Stimulated activated CD8-positive, alpha-beta memory T cell treated with anti-CD3 and anti-CD28 coated beads, Interleukin-4, amount 100 ng/mL, for 24 hours (primary cell): Measurements from ENCODE around the gene PHF21A.
"Not testable (repeated sequence)": the region's sequence is repeated elsewhere in the genome, so short reads cannot be mapped to it uniquely, and the experiment has no call there.

Source experiments
- DNase-seq: peaks from one replicate; pipeline ENCODE4 v3.0.0-alpha.2; 2020; ENCODE audit warnings: low read depth

PHF21A gene

GRCh38 chr11:46034041-46034440, 87.2 kb downstream of the PHF21A start:
- DNase-seq: no peak

DNA sequence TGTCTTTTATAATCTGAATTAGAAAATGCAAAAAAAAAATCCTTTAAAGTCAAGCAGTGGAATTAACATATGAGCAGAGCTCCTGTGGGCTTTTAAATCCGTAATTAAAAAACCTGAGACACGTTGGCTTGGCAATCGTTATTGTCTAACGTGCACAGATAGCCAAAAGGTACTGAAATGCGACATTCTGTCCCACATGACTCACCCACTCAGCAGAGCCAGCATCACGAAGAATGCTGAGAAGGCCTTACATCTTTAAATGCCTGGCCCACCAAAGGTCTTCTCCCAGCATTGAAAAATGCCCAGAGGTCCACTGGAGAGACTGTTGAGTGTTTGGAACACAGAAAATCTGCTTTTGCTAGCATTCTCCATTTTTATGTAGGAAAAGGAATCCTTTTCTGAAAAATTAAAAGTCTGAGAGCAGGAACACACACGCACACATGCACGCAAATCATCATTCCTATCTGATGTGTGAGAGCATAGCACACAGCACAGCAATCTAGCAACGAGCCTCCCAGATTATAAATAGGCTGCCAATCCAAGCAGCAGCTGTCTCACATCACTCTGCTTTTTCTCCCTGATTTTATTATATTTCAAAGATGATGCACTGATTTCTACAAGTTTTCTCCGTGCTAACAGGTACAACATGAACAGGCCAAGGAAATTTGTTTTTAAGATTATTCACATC, 94.5 kb downstream of the PHF21A start:
- DNase-seq: no peak

DNA sequence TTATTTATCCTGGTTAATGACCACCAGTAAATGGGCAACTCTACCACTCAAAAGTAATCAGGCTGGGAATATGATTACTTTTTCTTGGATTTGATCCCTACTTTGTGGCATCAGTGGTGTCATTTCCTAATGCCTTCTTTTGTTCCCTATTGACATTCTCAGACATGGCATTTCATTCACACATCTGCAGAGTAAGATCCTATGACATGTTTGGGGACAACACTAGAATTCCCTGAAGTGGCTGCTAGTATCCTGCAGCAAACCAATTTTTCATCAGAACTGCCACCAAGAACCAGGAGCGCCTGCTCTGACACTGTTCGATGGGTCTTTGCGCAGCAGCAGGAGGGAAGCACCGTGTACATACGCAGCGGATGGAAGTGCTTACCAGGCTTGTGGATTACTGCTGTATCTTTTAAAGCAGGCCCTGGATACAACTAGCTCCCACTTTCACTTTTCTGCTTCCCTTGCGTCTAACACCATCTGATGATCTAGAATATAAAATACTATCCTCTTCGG, 101.1 kb downstream of the PHF21A start:
- no peak for DNase-seq

GRCh38 chr11:46018651-46019050, 102.6 kb downstream of the PHF21A start:
- DNase-seq: no peak

GRCh38 chr11:46017341-46017740, 103.9 kb downstream of the PHF21A start:
- no peak for DNase-seq

- DNase-seq: no peak
These were observed 105.3 kb downstream of the PHF21A start for GRCh38 chr11:46015941-46016340.

- DNase-seq: not testable (repeated sequence)
These were observed 107.1 kb downstream of the PHF21A start for GRCh38 chr11:46014168-46014567.

- no peak for DNase-seq
These were observed 109.1 kb downstream of the PHF21A start for GRCh38 chr11:46012185-46012584.

GRCh38 chr11:46010100-46010499, 111.2 kb downstream of the PHF21A start:
- DNase-seq: no peak

GRCh38 chr11:46009647-46010046, 111.6 kb downstream of the PHF21A start:
- no peak for DNase-seq

DNA sequence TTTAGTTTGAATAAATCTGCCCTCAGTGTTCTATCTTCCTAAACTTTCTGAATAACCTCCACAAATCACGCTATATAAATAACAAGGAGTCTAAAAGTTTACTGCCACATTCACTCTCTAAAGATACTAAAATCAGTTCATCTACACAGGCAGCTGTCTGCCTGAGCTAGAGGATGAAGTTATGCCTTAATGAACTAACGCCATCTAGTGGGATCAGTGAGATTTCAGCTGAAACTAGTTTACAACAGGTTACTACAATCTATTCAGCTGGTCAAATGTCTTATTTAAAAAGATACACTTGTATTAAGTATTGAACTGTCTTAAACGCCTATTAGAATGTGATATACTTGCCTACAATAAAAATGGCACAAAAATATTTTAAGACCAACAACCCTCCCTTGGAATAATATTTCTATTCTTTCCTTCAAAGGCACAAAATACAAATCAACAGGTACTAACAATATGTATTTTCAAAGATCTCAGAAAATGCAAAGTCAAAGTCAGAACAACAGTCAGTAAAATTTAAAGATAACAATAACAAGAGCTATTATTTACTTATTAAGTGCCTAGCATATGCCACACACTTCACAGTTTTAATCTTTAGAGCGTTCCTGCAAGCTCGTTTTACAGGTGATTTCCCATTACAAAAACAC, 114.7 kb downstream of the PHF21A start:
- no peak for DNase-seq

DNA sequence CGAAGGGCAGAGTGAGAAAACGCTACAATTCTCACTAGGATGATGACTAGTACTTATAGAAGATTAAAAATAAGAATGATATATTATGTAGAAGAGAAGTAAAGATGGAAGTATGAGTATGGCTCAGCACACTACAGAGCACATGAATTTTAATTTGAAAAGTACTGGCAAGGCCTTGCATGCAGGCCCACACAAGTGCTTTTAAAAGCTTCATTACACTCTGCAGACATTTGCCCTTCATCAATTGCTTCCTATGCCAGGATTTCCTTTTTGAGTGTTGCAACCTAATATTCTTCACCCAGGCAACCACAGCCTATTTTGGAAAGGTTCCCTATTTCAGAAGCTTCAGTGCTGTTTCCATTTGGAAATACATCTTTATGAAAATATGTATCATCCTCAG, 117.7 kb downstream of the PHF21A start:
- no peak for DNase-seq

DNA sequence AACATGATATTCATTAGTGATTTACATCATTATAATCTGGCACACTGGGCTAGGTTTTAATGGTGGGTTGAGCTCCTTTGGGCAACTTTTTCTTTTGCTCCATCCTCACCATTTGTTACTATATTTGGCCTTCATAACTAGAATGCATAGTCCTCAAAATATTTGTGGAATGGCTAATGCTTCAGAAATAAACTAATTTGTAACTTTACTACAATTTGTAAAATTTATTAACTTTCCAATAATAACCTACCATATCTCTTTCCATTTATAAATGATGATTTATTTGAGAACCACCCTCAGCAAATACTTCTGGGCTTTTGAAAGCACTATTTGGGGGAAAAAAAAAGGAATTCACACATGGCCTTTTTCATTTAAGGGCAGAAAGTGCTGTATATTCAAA, 119.1 kb downstream of the PHF21A start:
- DNase-seq: no peak

GRCh38 chr11:46001448-46001914, 119.8 kb downstream of the PHF21A start:
- DNase-seq: no peak

- no peak for DNase-seq
These were observed 123.7 kb downstream of the PHF21A start for GRCh38 chr11:45997599-45997998.

DNA sequence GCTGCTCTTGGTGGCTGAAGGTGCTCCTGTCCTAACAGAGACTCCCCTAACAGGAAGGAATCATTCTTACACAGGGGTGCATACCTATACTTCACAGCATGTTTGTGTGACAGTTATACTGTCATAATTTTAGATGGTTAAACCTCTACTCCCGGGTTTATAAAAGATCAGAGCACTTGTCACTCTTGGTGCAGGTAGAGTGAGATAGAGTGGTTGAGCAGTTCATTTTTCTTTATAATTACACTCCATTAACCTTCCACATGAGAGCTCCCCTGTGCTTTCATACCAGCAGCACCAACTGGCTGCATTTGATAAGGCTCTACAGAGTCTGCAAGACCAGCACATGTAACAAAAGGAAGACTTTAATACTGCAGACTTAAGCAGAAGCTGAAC, 125.9 kb downstream of the PHF21A start:
- no peak for DNase-seq

DNA sequence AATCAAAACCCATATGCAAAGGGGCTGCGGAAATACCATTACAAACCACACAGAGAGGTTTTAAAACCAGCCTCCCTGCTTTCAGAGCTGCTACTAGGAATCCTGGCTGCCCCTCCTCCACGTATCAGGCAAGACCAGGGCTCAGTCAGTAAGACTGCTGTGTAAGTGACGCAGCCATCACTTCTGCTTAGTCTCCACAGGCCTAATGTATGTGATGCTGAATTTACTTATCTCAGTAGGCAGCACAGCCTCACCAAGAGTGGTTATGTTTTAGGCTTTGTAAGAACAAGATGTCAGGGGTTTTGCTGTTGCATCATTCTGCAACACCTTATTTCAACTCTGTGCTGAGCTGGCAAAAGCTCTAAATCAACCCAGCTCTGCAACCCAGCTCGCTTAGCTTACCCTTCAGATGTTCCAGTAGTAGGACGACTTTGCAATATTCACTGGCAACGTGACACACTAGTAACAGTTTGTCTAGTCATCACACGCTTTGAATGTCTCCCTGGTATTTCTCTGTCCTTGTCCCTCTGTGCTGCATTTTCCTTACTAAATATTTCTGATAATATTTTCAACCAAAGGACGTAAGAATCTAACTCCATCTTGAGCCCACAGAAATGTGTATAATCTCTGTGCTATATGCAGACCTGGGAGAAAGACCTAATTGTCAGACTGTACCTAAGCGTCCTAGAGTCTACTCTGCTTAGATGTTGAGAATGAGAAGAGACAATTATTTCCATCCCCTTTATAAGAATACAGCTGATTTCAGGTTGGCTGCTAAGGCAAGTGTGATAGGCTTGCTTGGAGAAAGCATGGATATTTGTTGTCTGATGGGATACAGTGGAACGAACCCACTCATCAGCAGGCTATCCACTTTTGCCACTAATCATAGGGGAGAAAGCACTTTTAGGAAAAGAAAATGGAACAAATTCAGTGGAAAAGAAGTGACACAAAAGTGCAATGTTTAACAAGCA, 126.6 kb downstream of the PHF21A start:
- DNase-seq: no peak

GRCh38 chr11:45993531-45994001, 127.7 kb downstream of the PHF21A start:
- DNase-seq: no peak

DNA sequence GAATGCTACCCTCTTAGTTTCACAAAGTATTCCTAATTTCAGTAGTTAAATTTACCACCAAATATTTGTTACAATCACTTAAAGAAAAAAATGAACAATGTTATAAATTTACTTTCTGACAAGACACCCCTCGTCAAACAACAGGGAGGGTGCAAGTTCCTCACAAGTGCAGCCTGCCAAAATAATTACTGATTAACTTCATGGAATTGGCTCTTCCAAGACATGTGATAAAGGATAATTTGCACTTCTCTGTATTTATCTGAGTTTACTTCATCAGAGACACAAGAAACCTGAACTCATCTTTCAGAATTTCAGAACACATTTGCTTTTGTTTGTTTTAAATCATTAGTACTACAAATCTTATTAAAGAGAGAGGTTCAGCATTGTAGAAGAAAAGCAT, 132.3 kb downstream of the PHF21A start:
- DNase-seq: no peak

GRCh38 chr11:45985212-45985611, 136.0 kb downstream of the PHF21A start:
- no peak for DNase-seq

- no peak for DNase-seq
These were observed 137.1 kb downstream of the PHF21A start for GRCh38 chr11:45984192-45984591.

DNA sequence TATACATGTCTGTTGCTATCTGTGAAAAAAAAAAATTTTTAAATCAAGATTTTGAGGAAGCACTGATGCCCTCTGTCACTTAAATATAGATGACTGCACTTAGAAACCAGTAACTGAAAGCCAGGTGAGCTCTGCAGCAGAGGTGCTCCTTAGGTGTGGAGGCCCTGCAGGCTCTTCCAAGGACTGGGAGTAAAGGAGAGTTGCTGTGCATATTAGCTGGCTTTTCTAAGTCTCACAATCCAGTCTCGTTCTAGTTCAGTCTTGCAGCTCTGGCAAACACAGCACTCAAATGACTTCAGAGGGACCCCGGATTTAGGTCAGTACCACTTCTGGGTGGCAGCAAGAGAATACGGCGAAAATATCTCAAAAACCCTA, 137.8 kb downstream of the PHF21A start:
- no peak for DNase-seq
